GM13976 (cell line): ENCODE results near the gene CXCL8.

Experiments
- DNase-seq: peaks from one replicate; pipeline ENCODE4 v3.0.0; 2012; ENCODE audit warnings: low spot score
- in situ Hi-C: fragments of 300-500 bp; cut with MboI; formaldehyde crosslinking; loops from one replicate; pipeline ENCODE4 v1.12.0; 2022; ENCODE audit warnings: low sequenced_read_pairs, mixed read lengths, inconsistent platforms; ENCODE audit not compliant: unreplicated experiment
- TF ChIP-seq, protein P1 (sequence below): IDR thresholded peaks from 2 replicates; pipeline ENCODE4 v1.5.1; 2012; ENCODE audit warnings: borderline replicate concordance, mild to moderate bottlenecking; ENCODE audit not compliant: insufficient read depth; ENCODE audit errors: extremely low read depth, missing control alignments, control extremely low read depth

CXCL8 gene

GRCh38 chr4:73730867-73731266 lies 9.5 kb upstream of the CXCL8 start:
- TF ChIP-seq, protein P1, sequence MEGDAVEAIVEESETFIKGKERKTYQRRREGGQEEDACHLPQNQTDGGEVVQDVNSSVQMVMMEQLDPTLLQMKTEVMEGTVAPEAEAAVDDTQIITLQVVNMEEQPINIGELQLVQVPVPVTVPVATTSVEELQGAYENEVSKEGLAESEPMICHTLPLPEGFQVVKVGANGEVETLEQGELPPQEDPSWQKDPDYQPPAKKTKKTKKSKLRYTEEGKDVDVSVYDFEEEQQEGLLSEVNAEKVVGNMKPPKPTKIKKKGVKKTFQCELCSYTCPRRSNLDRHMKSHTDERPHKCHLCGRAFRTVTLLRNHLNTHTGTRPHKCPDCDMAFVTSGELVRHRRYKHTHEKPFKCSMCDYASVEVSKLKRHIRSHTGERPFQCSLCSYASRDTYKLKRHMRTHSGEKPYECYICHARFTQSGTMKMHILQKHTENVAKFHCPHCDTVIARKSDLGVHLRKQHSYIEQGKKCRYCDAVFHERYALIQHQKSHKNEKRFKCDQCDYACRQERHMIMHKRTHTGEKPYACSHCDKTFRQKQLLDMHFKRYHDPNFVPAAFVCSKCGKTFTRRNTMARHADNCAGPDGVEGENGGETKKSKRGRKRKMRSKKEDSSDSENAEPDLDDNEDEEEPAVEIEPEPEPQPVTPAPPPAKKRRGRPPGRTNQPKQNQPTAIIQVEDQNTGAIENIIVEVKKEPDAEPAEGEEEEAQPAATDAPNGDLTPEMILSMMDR: no peak
- no peak for DNase-seq

GRCh38 chr4:73731968-73732610 lies 8.3 kb upstream of the CXCL8 start:
- TF ChIP-seq, protein P1: no peak
- in situ Hi-C loops: no loop called here
- DNase-seq: no peak

More at GRCh38 chr4:73730867-73731266, 9.5 kb upstream of the CXCL8 start:
- in situ Hi-C loops: no loop called here

- TF ChIP-seq, protein P1: no peak
- DNase-seq: no peak
- in situ Hi-C loops: no loop called here
Measured at GRCh38 chr4:73732759-73733431, 7.5 kb upstream of the CXCL8 start.

DNA sequence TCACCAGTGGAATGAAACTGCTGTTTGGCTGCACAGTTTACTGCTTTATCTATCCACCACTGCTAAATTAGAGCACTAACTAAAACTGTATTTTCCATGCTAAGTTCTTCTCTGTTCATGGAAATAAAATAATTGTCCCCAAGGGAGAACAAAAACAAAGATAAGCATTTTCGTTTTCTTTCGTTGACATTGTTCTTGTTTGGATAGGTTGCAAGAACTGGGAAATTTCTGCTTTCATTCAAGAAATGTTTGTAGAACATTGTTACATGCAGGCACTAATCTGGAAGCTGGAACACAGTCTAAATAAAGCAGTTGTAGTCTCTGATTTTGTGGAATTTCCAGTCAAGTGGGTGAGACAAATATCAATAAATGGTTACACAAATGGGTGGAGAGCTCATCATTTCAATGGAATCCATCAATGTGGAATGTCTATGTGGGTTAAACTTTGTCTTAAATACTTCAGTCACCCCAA lies 5.8 kb upstream of the CXCL8 start:
- TF ChIP-seq, protein P1: no peak
- no peak for DNase-seq
- in situ Hi-C loops: no loop called here

DNA sequence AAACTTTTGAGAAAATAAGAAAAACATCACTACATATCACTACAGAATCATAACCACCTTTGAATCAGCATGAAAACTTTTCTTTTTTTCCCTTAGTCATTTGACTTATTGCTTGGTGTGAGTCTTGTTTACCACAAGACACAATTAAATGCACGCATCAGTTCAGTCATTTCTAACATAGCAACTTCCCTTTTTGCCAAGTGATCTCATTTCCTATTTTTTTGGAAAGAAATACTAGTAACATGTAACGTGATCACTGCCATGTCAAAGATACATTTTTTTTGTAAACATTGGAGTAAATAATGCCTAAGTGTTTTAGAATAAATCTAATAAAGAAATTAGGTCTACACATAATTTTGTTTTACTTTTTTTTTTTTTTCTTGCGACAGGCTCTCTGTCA lies 5.1 kb upstream of the CXCL8 start:
- DNase-seq: peak; percentile 49
- in situ Hi-C loops: no loop called here
- TF ChIP-seq, protein P1: no peak

DNA sequence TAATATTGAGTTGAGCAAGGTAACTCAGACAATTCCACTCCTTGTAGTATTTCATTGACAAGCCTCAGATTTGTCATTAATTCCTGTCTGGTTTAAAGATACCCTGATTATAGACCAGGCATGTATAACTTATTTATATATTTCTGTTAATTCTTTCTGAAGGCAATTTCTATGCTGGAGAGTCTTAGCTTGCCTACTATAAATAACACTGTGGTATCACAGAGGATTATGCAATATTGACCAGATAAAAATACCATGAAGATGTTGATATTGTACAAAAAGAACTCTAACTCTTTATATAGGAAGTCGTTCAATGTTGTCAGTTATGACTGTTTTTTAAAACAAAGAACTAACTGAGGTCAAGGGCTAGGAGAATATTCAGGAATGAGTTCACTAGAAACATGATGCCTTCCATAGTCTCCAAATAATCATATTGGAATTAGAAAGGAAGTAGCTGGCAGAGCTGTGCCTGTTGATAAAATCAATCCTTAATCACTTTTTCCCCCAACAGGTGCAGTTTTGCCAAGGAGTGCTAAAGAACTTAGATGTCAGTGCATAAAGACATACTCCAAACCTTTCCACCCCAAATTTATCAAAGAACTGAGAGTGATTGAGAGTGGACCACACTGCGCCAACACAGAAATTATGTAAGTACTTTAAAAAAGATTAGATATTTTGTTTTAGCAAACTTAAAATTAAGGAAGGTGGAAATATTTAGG lies 821 bp downstream of the CXCL8 start:
- TF ChIP-seq, protein P1: no peak
- in situ Hi-C loops: no loop called here
- no peak for DNase-seq
